ENCODE data around the gene CNOT6L.

CNOT6L gene

GRCh38 chr4:77713884-77714283, 105.3 kb downstream of the CNOT6L start:
- DNase-seq (ENCODE audit: low read depth in 2 of 2): no peak

DNA sequence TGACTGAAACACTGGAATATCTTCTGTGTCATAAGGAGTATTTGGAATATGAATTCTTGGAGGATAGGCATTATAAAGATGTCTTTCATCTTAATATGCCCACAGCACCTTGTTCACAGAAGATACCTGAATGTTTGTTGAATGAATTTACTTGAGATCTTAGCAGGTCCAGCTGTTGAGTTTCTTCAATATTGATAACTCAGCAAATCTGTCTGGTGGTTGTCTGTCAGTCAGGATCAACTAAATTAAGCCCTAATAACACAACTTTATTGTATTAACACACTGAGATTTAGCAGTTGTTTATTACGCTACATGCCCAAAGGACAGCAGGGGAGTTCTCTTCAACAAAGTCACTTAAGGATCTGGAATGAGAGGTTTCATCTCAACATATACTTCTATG, 106.5 kb downstream of the CNOT6L start:
- DNase-seq (ENCODE audit: low read depth in 2 of 2): no peak

DNA sequence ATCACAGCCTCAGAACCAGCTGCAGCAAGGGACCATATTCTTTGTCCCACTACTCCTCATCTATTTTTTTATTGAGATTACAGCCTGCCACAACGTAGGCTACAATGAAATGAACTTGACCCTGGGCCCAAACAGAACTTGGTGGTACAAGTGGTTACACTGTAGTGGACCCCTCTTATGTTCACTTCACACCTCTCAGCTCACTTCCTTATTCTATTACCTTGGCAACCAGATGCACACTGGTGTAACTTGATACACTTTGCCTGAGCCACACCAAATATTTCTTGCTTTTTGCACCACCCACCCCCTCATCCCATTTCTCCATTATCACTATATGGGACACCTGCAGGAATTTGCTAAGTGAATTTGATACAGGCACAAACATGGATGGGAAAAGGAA, 107.7 kb downstream of the CNOT6L start:
- DNase-seq (ENCODE audit: low read depth in 2 of 2): no peak

- DNase-seq (ENCODE audit: low read depth in 2 of 2): no peak
Measured at GRCh38 chr4:77710684-77711083, 108.5 kb downstream of the CNOT6L start.

GRCh38 chr4:77710059-77710458, 109.1 kb downstream of the CNOT6L start:
- DNase-seq (ENCODE audit: low read depth in 2 of 2): no peak

GRCh38 chr4:77706717-77707116, 112.5 kb downstream of the CNOT6L start:
- no peak for DNase-seq (ENCODE audit: low read depth in 2 of 2)

GRCh38 chr4:77703666-77704065, 115.5 kb downstream of the CNOT6L start:
- no peak for DNase-seq (ENCODE audit: low read depth in 2 of 2)

GRCh38 chr4:77701121-77701520, 118.0 kb downstream of the CNOT6L start:
- no peak for DNase-seq (ENCODE audit: low read depth in 2 of 2)

DNA sequence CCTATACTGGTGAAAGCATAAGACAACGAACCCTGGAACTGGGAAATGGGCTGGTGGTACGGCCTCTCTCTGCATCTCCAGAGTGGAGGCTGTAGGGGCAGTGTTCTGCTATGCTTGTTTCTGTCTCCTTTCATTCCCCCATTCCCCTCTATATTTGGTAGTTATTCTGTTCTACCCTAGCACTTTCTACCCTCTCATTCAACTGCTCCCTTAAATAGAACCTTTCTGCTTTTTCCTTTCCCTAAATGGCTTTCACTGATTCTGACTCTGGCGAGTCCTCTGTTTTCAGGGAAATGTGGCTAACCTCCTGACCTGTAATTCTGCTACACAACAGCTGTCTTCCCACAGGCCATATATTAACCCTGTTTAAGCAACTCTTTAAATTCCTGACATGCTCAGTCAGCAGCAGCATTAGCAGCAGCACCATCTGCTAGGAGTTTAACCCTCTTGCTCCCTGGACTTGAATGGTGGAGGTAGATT, 119.4 kb downstream of the CNOT6L start:
- DNase-seq (ENCODE audit: low read depth in 2 of 2): peak; percentile 76 to 79

DNA sequence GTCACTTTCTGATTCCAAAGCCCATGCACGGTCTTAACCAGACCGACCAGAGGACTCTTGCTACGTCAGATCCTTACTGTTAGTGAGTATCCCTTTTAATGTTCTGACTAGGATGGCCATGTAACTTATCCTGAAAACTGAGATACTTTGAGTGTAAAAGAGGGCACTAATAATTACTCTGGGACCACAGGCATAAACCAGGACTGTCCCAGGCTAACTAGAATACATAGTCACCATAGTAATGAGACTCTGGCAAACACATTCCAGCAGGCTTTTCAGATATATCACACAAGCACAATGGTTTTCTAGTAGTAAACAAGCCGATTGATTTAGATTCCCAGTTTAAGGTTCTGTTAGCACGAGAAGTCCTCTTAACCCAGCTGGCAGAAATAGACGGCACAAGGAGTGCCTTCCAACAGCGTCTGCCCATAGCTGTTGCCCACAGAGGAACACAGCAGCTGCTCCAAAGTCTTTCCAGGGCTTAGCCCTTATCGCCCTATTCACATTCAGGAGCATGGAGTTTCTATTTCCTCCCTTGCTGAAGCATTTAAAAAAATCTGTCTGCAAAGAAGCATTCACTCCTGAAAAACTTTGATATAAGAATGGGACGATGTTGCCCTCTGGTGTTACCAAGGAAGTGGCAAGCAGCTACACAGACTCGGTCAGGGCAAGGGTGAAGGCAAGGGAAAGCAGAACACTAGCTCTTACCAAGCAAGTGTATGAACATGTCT, 121.1 kb downstream of the CNOT6L start:
- DNase-seq (ENCODE audit: low read depth in 2 of 2): peak; percentile 17 to 32

GRCh38 chr4:77695774-77696173, 123.4 kb downstream of the CNOT6L start:
- peak; percentile 89 to 92 for DNase-seq (ENCODE audit: low read depth in 2 of 2)

GRCh38 chr4:77692847-77693432, 126.2 kb downstream of the CNOT6L start:
- DNase-seq (ENCODE audit: low read depth in 2 of 2): no peak

DNA sequence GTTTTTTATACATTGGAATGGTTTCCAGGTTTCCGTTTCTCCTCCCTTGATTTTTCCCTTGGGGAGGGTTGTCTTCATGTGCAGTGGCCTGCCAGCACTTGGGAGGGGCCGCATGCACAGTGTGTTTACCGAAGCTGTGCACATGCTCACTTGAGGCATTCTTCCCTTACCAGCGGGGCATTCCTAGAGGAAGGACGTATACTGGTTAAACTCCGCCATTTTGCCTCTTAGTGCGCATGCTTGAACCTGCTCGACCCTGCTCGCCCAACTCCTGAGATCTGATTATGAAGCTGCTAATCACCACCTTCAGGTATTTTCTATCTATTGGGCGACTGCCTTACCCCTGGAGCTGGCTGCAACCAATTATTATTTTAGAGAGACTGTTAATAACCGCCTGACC, 137.4 kb downstream of the CNOT6L start:
- no peak for DNase-seq (ENCODE audit: low read depth in 2 of 2)

GRCh38 chr4:77676842-77677241, 142.3 kb downstream of the CNOT6L start:
- no peak for DNase-seq (ENCODE audit: low read depth in 2 of 2)

GRCh38 chr4:77671051-77671450, 148.1 kb downstream of the CNOT6L start:
- DNase-seq (ENCODE audit: low read depth in 2 of 2): no peak

GRCh38 chr4:77669946-77670590, 149.1 kb downstream of the CNOT6L start:
- no peak for DNase-seq (ENCODE audit: low read depth in 2 of 2)

- DNase-seq (ENCODE audit: low read depth in 2 of 2): no peak
Measured at GRCh38 chr4:77665381-77666069, 153.6 kb downstream of the CNOT6L start.

Data from fibroblast of skin of left biceps (primary cell).